ENCODE data around the gene MNS1. TPM values are rescaled to one million over a fixed set of nuclear protein-coding genes. Genes with fewer than 3 reads are reported as not detected.
A peak's percentile ranks its signal among the peaks of the same experiment; 100 is the strongest.
"Not testable (repeated sequence)": the region's sequence is repeated elsewhere in the genome, so short reads cannot be mapped to it uniquely, and the experiment has no call there.

The MNS1 gene
- total and polyA plus RNA-seq, 2 experiments from 2014 or later = 2.9 to 3.6 TPM

- Histone ChIP-seq H3K27me3 (replicated peaks; ENCODE audit: insufficient read depth) (no peaks in the 10 kb centered on the region; the same call in 1 of the 2 replicates), H3K36me3 (ENCODE audit: low read depth) (no peaks in the 10 kb centered on the region), H3K4me1 (ENCODE audit: insufficient read depth) (no peaks in the 10 kb centered on the region), H3F3A (ENCODE audit: insufficient read depth) (no peaks in the 10 kb centered on the region), H2AFZ (no peak overlapping the region), H3K79me2 (ENCODE audit: insufficient read depth) (no peaks in the 10 kb centered on the region), H3K9me2 (ENCODE audit: insufficient read depth) (no peaks in the 10 kb centered on the region), H3K4me2 (ENCODE audit: unreplicated experiment) (no peak overlapping the region), H4K20me1 (ENCODE audit: insufficient read depth) (no peaks in the 10 kb centered on the region), H3K9ac (no peak overlapping the region), H3K27ac (no peak overlapping the region), H3K4me3 (no peak overlapping the region), H3K9me3 (ENCODE audit: low read depth) (no peaks in the 10 kb centered on the region)
- WGBS, 2 experiments (ENCODE audit: low coverage in 1 of 2, low lambda C conversion rate in 2 of 2, missing lambda C conversion rate in 2 of 2) = 86 to 87% methylated on average over 4 of the region's 4 CpGs
- in situ Hi-C loops (cut with MboI) = loop anchor here (10.0 to 25.0 kb wide), 4 partner anchors 394 to 1044 kb away; no protein-coding TSS in a partner anchor
- TF ChIP-seq EZH2 (IDR thresholded peaks at IDR 0.05; ENCODE audit: insufficient read depth, poor library complexity, severe bottlenecking) (no peak), EZH2phosphoT487 (IDR thresholded peaks at IDR 0.05; ENCODE audit: insufficient read depth, low read depth) (no peak)
- DNase-seq = no peak
Observed at GRCh38 chr15:56492791-56493555, 28.0 kb upstream of the MNS1 start.

- Histone ChIP-seq H3K4me1 (ENCODE audit: insufficient read depth) (no peaks in the 10 kb centered on the region), H3K36me3 (ENCODE audit: low read depth) (no peaks in the 10 kb centered on the region), H4K20me1 (ENCODE audit: insufficient read depth) (no peaks in the 10 kb centered on the region), H3K4me3 (no peak overlapping the region), H3K9me2 (ENCODE audit: insufficient read depth) (no peaks in the 10 kb centered on the region), H3K9ac (no peak overlapping the region), H3K27ac (no peak overlapping the region), H2AFZ (no peak overlapping the region), H3K27me3 (replicated peaks; ENCODE audit: insufficient read depth) (no peaks in the 10 kb centered on the region; the same call in 1 of the 2 replicates), H3K9me3 (ENCODE audit: low read depth) (no peaks in the 10 kb centered on the region), H3K79me2 (ENCODE audit: insufficient read depth) (no peaks in the 10 kb centered on the region), H3K4me2 (ENCODE audit: unreplicated experiment) (no peak overlapping the region), H3F3A (ENCODE audit: insufficient read depth) (no peaks in the 10 kb centered on the region)
- WGBS, 2 experiments (ENCODE audit: low coverage in 1 of 2, low lambda C conversion rate in 2 of 2, missing lambda C conversion rate in 2 of 2) = 66 to 78% methylated on average over 3 of the region's 3 CpGs
- no peak for DNase-seq
- TF ChIP-seq EZH2 (IDR thresholded peaks at IDR 0.05; ENCODE audit: insufficient read depth, poor library complexity, severe bottlenecking) = no peak
- no peak for TF ChIP-seq EZH2phosphoT487 (IDR thresholded peaks at IDR 0.05; ENCODE audit: insufficient read depth, low read depth)
- in situ Hi-C loops (cut with MboI) = loop anchor here (10.0 to 25.0 kb wide), 4 partner anchors 395 to 1045 kb away; no protein-coding TSS in a partner anchor
Observed at GRCh38 chr15:56492236-56492635, 27.3 kb upstream of the MNS1 start.

- no peaks in the 10 kb centered on the region for H3K9me2 ChIP-seq (ENCODE audit: insufficient read depth)
- TF ChIP-seq EZH2phosphoT487 (IDR thresholded peaks at IDR 0.05; ENCODE audit: insufficient read depth, low read depth) (no peak), EZH2 (IDR thresholded peaks at IDR 0.05; ENCODE audit: insufficient read depth, poor library complexity, severe bottlenecking) (no peak)
- peak; percentile 84 for DNase-seq
- H3K9me3 ChIP-seq (ENCODE audit: low read depth) = no peaks in the 10 kb centered on the region
- H3K79me2 ChIP-seq (ENCODE audit: insufficient read depth) = no peaks in the 10 kb centered on the region
- H3K4me3 ChIP-seq = no peak overlapping the region
- H3K9ac ChIP-seq = no peak overlapping the region
- no peak overlapping the region for H3K4me2 ChIP-seq (ENCODE audit: unreplicated experiment)
- WGBS, 2 experiments (ENCODE audit: low coverage in 1 of 2, low lambda C conversion rate in 2 of 2, missing lambda C conversion rate in 2 of 2) = 34 to 38% methylated on average over 5 of the region's 5 CpGs
- H3K4me1 ChIP-seq (ENCODE audit: insufficient read depth) = no peaks in the 10 kb centered on the region
- no peak overlapping the region for H3K27ac ChIP-seq
- H3K36me3 ChIP-seq (ENCODE audit: low read depth) = no peaks in the 10 kb centered on the region
- H2AFZ ChIP-seq = no peak overlapping the region
- in situ Hi-C loops (cut with MboI) = loop anchor here (10.0 to 25.0 kb wide), 4 partner anchors 396 to 1046 kb away; no protein-coding TSS in a partner anchor
- H4K20me1 ChIP-seq (ENCODE audit: insufficient read depth) = no peaks in the 10 kb centered on the region
- no peaks in the 10 kb centered on the region; the same call in 1 of the 2 replicates for H3K27me3 ChIP-seq (replicated peaks; ENCODE audit: insufficient read depth)
- no peaks in the 10 kb centered on the region for H3F3A ChIP-seq (ENCODE audit: insufficient read depth)
Observed at GRCh38 chr15:56491110-56491722, 26.3 kb upstream of the MNS1 start.

GRCh38 chr15:56490461-56490860 lies 25.5 kb upstream of the MNS1 start:
- no peak overlapping the region for H3K27ac ChIP-seq
- no peak overlapping the region for H2AFZ ChIP-seq
- DNase-seq = no peak
- no peaks in the 10 kb centered on the region for H3K9me3 ChIP-seq (ENCODE audit: low read depth)
- no peaks in the 10 kb centered on the region; the same call in 1 of the 2 replicates for H3K27me3 ChIP-seq (replicated peaks; ENCODE audit: insufficient read depth)
- in situ Hi-C loops (cut with MboI) = loop anchor here (10.0 to 25.0 kb wide), 4 partner anchors 397 to 1047 kb away; no protein-coding TSS in a partner anchor
- no peaks in the 10 kb centered on the region for H4K20me1 ChIP-seq (ENCODE audit: insufficient read depth)
- no peak overlapping the region for H3K4me2 ChIP-seq (ENCODE audit: unreplicated experiment)
- H3K4me1 ChIP-seq (ENCODE audit: insufficient read depth) = no peaks in the 10 kb centered on the region
- no peaks in the 10 kb centered on the region for H3K9me2 ChIP-seq (ENCODE audit: insufficient read depth)
- TF ChIP-seq EZH2 (IDR thresholded peaks at IDR 0.05; ENCODE audit: insufficient read depth, poor library complexity, severe bottlenecking) (no peak), EZH2phosphoT487 (IDR thresholded peaks at IDR 0.05; ENCODE audit: insufficient read depth, low read depth) (no peak)
- H3K36me3 ChIP-seq (ENCODE audit: low read depth) = no peaks in the 10 kb centered on the region
- WGBS, 2 experiments (ENCODE audit: low coverage in 1 of 2, low lambda C conversion rate in 2 of 2, missing lambda C conversion rate in 2 of 2) = 59 to 67% methylated on average over 1 of the region's 1 CpG
- H3F3A ChIP-seq (ENCODE audit: insufficient read depth) = no peaks in the 10 kb centered on the region
- H3K4me3 ChIP-seq = no peak overlapping the region
- H3K9ac ChIP-seq = no peak overlapping the region
- H3K79me2 ChIP-seq (ENCODE audit: insufficient read depth) = no peaks in the 10 kb centered on the region

- not testable (repeated sequence) for H4K20me1 ChIP-seq (ENCODE audit: insufficient read depth)
- 39 to 53% methylated on average over 2 of the region's 2 CpGs for WGBS, 2 experiments (ENCODE audit: low coverage in 1 of 2, low lambda C conversion rate in 2 of 2, missing lambda C conversion rate in 2 of 2)
- in situ Hi-C loops (cut with MboI) = loop anchor here (25.0 kb wide), 3 partner anchors 401 to 1051 kb away; no protein-coding TSS in a partner anchor
Observed at GRCh38 chr15:56486206-56486605, 21.3 kb upstream of the MNS1 start.

GRCh38 chr15:56485426-56485825 lies 20.5 kb upstream of the MNS1 start:
- not testable (repeated sequence) for H3F3A ChIP-seq (ENCODE audit: insufficient read depth); H3K27ac ChIP-seq; H3K4me1 ChIP-seq (ENCODE audit: insufficient read depth); H3K9me3 ChIP-seq (ENCODE audit: low read depth); H3K27me3 ChIP-seq (replicated peaks; ENCODE audit: insufficient read depth); H3K79me2 ChIP-seq (ENCODE audit: insufficient read depth); DNase-seq; H2AFZ ChIP-seq; H4K20me1 ChIP-seq (ENCODE audit: insufficient read depth); H3K4me2 ChIP-seq (ENCODE audit: unreplicated experiment); H3K36me3 ChIP-seq (ENCODE audit: low read depth); H3K9me2 ChIP-seq (ENCODE audit: insufficient read depth); H3K9ac ChIP-seq; H3K4me3 ChIP-seq
- WGBS, 2 experiments (ENCODE audit: low coverage in 1 of 2, low lambda C conversion rate in 2 of 2, missing lambda C conversion rate in 2 of 2) = 66 to 70% methylated on average over 3 of the region's 3 CpGs
- in situ Hi-C loops (cut with MboI) = loop anchor here (25.0 kb wide), 3 partner anchors 402 to 1052 kb away; no protein-coding TSS in a partner anchor

More at GRCh38 chr15:56486206-56486605, 21.3 kb upstream of the MNS1 start:
- H3K4me2 ChIP-seq (ENCODE audit: unreplicated experiment); DNase-seq; H3K4me3 ChIP-seq; H3K4me1 ChIP-seq (ENCODE audit: insufficient read depth); H3K9ac ChIP-seq; H3F3A ChIP-seq (ENCODE audit: insufficient read depth); H3K9me2 ChIP-seq (ENCODE audit: insufficient read depth); H2AFZ ChIP-seq; H3K36me3 ChIP-seq (ENCODE audit: low read depth); H3K9me3 ChIP-seq (ENCODE audit: low read depth); H3K27me3 ChIP-seq (replicated peaks; ENCODE audit: insufficient read depth); H3K79me2 ChIP-seq (ENCODE audit: insufficient read depth); H3K27ac ChIP-seq: not testable (repeated sequence)
